ENCODE results near the gene SUN2. TPM values are rescaled to one million over a fixed set of nuclear protein-coding genes. Genes with fewer than 3 reads are reported as not detected.

Gene SUN2
- total RNA-seq, 1 experiment from 2014 or later: 169 TPM

DNA sequence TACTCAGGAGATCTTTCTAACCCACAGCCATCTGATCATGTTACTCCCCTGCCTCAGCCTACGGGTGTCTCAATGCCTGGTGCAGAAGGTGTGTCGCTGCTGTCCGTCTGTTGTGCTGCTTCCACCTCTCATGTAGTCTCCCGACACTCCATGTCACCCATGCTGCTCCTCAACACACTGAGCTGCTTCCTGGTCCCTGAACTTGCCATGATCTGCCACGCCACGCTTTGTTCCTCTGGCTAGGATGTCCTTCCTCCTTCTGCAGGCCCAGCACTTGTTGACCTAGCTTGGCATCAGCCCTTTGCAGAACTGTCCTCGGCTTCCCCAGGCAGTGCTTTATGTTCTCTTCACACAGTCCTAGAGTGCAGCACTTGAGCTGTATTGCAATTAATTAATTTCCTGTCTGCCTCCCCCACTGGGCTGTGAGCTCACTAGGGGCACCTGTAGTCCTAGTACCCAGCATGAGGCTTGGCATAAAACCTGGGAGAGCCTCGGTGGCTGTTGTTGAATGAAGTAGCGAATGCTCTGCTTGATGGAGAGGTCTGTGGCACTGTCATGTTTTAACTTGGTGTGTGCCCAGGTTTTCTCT lies 40.5 kb downstream of the SUN2 start:
- TF ChIP-seq EZH2 (IDR thresholded peaks at IDR 0.05; ENCODE audit: low read depth): no peak
- TF ChIP-seq CTCF (conservative IDR thresholded peaks at IDR 0.05): no peak
- Histone ChIP-seq H3K4me2 (no peak overlapping the region), H4K20me1 (ENCODE audit: insufficient read depth) (peaks cover 82% of the 10 kb centered on the region), H3K4me3 (no peak overlapping the region), H3K9me2 (ENCODE audit: insufficient read depth) (no peaks in the 10 kb centered on the region), H3K79me2 (ENCODE audit: low read depth) (peaks cover 83% of the 10 kb centered on the region), H3F3A (ENCODE audit: insufficient read depth, low read depth) (peaks cover 44% of the 10 kb centered on the region), H3K27ac (no peak overlapping the region), H3K27me3 (ENCODE audit: insufficient read depth, low read depth) (no peaks in the 10 kb centered on the region), H3K9me3 (ENCODE audit: insufficient read depth, low read depth) (no peaks in the 10 kb centered on the region), H2AFZ (no peak overlapping the region), H3K4me1 (replicated peaks; ENCODE audit: insufficient read depth) (peaks cover 34% of the 10 kb centered on the region), H3K36me3 (ENCODE audit: low read depth) (peaks cover 43% of the 10 kb centered on the region)
- CTCF ChIA-PET: no interaction called here
- no peak for DNase-seq
- BruUV-seq (replicated peaks): no TSS peak
- POLR2A ChIA-PET (ENCODE audit: unreplicated experiment): interaction anchor here (0.6 kb wide), 1 partner anchor 1593 kb away, joined by 3 read pairs; no protein-coding TSS in a partner anchor
- intact Hi-C loops (cut with micrococcal nuclease; ENCODE audit: unreplicated experiment): no loop called here

- CTCF ChIA-PET: no interaction called here
- Histone ChIP-seq H3K27me3 (ENCODE audit: insufficient read depth, low read depth) (no peaks in the 10 kb centered on the region), H3K4me2 (no peak overlapping the region), H3K9me2 (ENCODE audit: insufficient read depth) (no peaks in the 10 kb centered on the region), H3K79me2 (ENCODE audit: low read depth) (peaks cover 83% of the 10 kb centered on the region), H3F3A (ENCODE audit: insufficient read depth, low read depth) (peaks cover 43% of the 10 kb centered on the region), H3K4me3 (no peak overlapping the region), H4K20me1 (ENCODE audit: insufficient read depth) (peaks cover 79% of the 10 kb centered on the region), H3K36me3 (ENCODE audit: low read depth) (peaks cover 50% of the 10 kb centered on the region), H3K4me1 (replicated peaks; ENCODE audit: insufficient read depth) (peaks cover 40% of the 10 kb centered on the region), H3K27ac (no peak overlapping the region), H3K9me3 (ENCODE audit: insufficient read depth, low read depth) (no peaks in the 10 kb centered on the region), H2AFZ (no peak overlapping the region)
- DNase-seq: no peak
- intact Hi-C loops (cut with micrococcal nuclease; ENCODE audit: unreplicated experiment): no loop called here
- no TSS peak for BruUV-seq (replicated peaks)
- POLR2A ChIA-PET (ENCODE audit: unreplicated experiment): no interaction called here
- no peak for TF ChIP-seq EZH2 (IDR thresholded peaks at IDR 0.05; ENCODE audit: low read depth)
These were observed 41.9 kb downstream of the SUN2 start for GRCh38 chr22:38713921-38714320.

DNA sequence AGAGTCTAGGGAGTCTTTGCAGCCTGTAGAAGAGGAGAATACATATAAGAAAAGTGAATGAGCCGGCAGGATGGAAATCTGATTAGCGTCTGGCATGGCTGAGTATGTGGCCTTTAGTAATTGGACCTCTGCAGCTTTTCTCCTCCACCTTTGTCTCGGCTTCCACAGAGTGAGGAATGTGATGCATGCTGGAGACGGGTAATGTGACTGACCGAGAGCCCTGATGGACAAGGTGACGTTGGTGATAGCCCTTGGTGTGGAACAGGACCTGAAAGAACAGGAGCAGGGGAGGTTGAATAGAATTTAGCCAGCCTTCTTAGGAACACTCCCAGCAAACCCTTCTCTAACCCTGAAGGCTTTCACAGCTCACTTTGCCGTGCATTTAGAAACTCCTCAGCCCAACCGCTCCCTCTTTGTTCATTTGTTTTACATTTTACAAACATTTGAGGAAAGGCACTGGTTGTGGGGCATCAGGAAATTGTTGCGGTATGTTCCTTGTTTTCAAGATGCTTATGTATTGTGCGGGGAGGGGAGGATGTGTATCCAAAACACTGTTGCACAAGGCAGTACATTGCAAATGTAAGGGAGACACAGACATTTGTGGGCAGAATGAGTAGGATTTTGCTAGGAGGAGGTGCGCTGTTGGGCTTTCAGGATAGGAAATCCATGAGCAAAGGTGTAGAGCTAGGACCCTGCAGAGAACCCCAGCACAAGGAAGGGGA lies 43.2 kb downstream of the SUN2 start:
- BruUV-seq (replicated peaks): no TSS peak

More for the DNA sequence above, 43.2 kb downstream of the SUN2 start:
- no peak for DNase-seq
- Histone ChIP-seq H3F3A (ENCODE audit: insufficient read depth, low read depth) (peaks cover 38% of the 10 kb centered on the region), H3K9me3 (ENCODE audit: insufficient read depth, low read depth) (no peaks in the 10 kb centered on the region), H3K4me1 (replicated peaks; ENCODE audit: insufficient read depth) (peaks cover 39% of the 10 kb centered on the region), H3K4me2 (no peak overlapping the region), H3K79me2 (ENCODE audit: low read depth) (peaks cover 93% of the 10 kb centered on the region), H2AFZ (no peak overlapping the region), H3K36me3 (ENCODE audit: low read depth) (peaks cover 51% of the 10 kb centered on the region), H3K27ac (no peak overlapping the region), H3K4me3 (no peak overlapping the region), H4K20me1 (ENCODE audit: insufficient read depth) (peaks cover 71% of the 10 kb centered on the region), H3K9me2 (ENCODE audit: insufficient read depth) (no peaks in the 10 kb centered on the region), H3K27me3 (ENCODE audit: insufficient read depth, low read depth) (no peaks in the 10 kb centered on the region)
- ChIA-PET CTCF (no interaction called here), POLR2A (ENCODE audit: unreplicated experiment) (interaction anchor here (0.6 kb wide), 1 partner anchor 1331 kb away, joined by 25 read pairs; no protein-coding TSS in a partner anchor)
- TF ChIP-seq CTCF (conservative IDR thresholded peaks at IDR 0.05): no peak
- TF ChIP-seq EZH2 (IDR thresholded peaks at IDR 0.05; ENCODE audit: low read depth): no peak
- intact Hi-C loops (cut with micrococcal nuclease; ENCODE audit: unreplicated experiment): no loop called here

Data from PC-9 (cell line).